Left ventricle myocardium superior (tissue), 1 donor: ENCODE data around the gene HIVEP1. TPM values are rescaled to one million over a fixed set of nuclear protein-coding genes. Genes with fewer than 3 reads are reported as not detected.

ENCODE experiments used
- ATAC-seq: fragments of 200-7000 bp; cut with Tn5 transposase; one replicate; pipeline ENCODE4 v1.9.1; 2020; ENCODE audit warnings: mild to moderate bottlenecking, moderate library complexity
- DNase-seq: peaks from one replicate; pipeline ENCODE4 v3.0.0-alpha.2; 2020
- intact Hi-C: fragments of 100-400 bp; cut with micrococcal nuclease; formaldehyde crosslinking; loops from one replicate; pipeline ENCODE4 v1.11.0; 2022
- total RNA-seq: library from RNA; stranded (reverse); fragmentation: NEBNext Ultra II Directional; extraction: Animal tissue kit (Norgen Biotek cat#: 25700); gene quantifications from one replicate; pipeline ENCODE4 v1.2.1, GENCODE V29; 2021
- donor health status: DM: no; HTN: yes; CAD: no; lungs with severe emphysema.

The HIVEP1 gene
- total RNA-seq, 1 donor from 2014 or later, result 13.4 TPM

GRCh38 chr6:11987386-11987785 lies 24.7 kb upstream of the HIVEP1 start:
- ATAC-seq (no peak), DNase-seq (no peak)
- intact Hi-C loops, result no loop called here

- intact Hi-C loops, result no loop called here
- ATAC-seq (no peak), DNase-seq (no peak)
Observed at GRCh38 chr6:11989386-11989785, 22.7 kb upstream of the HIVEP1 start.

- DNase-seq (no peak), ATAC-seq (no peak)
- intact Hi-C loops, result no loop called here
Observed at GRCh38 chr6:11992086-11992485, 20.0 kb upstream of the HIVEP1 start.

GRCh38 chr6:11994875-11995461 lies 17.1 kb upstream of the HIVEP1 start:
- no peak for ATAC-seq

GRCh38 chr6:11996751-11997150 lies 15.4 kb upstream of the HIVEP1 start:
- no peak for ATAC-seq
- no peak for DNase-seq
- intact Hi-C loops, result no loop called here

More at GRCh38 chr6:11994875-11995461, 17.1 kb upstream of the HIVEP1 start:
- DNase-seq, result no peak
- intact Hi-C loops, result no loop called here

- intact Hi-C loops, result no loop called here
- ATAC-seq (peak; percentile 82), DNase-seq (no peak)
Observed at GRCh38 chr6:11999246-11999645, 12.9 kb upstream of the HIVEP1 start.

- intact Hi-C loops, result no loop called here
- ATAC-seq, result no peak
- no peak for DNase-seq
Observed at GRCh38 chr6:12000174-12000573, 11.9 kb upstream of the HIVEP1 start.

- DNase-seq (no peak), ATAC-seq (peak; percentile 41)
- intact Hi-C loops, result no loop called here
Observed at GRCh38 chr6:12001004-12001705, 11.0 kb upstream of the HIVEP1 start.

GRCh38 chr6:12001706-12002435 lies 10.2 kb upstream of the HIVEP1 start:
- intact Hi-C loops, result no loop called here
- DNase-seq, result no peak
- no peak for ATAC-seq

- no peak for DNase-seq
- ATAC-seq, result no peak
- intact Hi-C loops, result no loop called here
Observed at GRCh38 chr6:12007473-12007872, 4.6 kb upstream of the HIVEP1 start.

- ATAC-seq, result no peak
- no peak for DNase-seq
- intact Hi-C loops, result no loop called here
Observed at GRCh38 chr6:12007887-12008286, 4.2 kb upstream of the HIVEP1 start.

- DNase-seq (peak; percentile 92), ATAC-seq (peak; percentile 46)
- intact Hi-C loops, result no loop called here
Observed at GRCh38 chr6:12008366-12009179, 3.5 kb upstream of the HIVEP1 start.

- intact Hi-C loops, result no loop called here
- no peak for ATAC-seq
- no peak for DNase-seq
Observed at GRCh38 chr6:12009180-12009685, 2.9 kb upstream of the HIVEP1 start.

- DNase-seq (no peak), ATAC-seq (no peak)
- intact Hi-C loops, result no loop called here
Observed at GRCh38 chr6:12009876-12010634, 2.1 kb upstream of the HIVEP1 start.

- DNase-seq (peak; percentile 81), ATAC-seq (peak; percentile 49)
- intact Hi-C loops, result no loop called here
Observed at GRCh38 chr6:12010635-12011275, 1.4 kb upstream of the HIVEP1 start.

- intact Hi-C loops, result no loop called here
- peak; percentile 93 for ATAC-seq
- DNase-seq, result peak; percentile 99
Observed at GRCh38 chr6:12011276-12012037, 655 bp upstream of the HIVEP1 start.

GRCh38 chr6:12012558-12013306 lies 620 bp downstream of the HIVEP1 start:
- peak; percentile 69 for DNase-seq
- peak; percentile 5 for ATAC-seq
- intact Hi-C loops, result no loop called here
